ENCODE measurements around the gene TCF12.
"Not testable (repeated sequence)": the region's sequence is repeated elsewhere in the genome, so short reads cannot be mapped to it uniquely, and the experiment has no call there.

Gene TCF12

GRCh38 chr15:56973463-56973862 is 55.0 kb downstream of the TCF12 start:
- in situ Hi-C loops (cut with HindIII; ENCODE audit: low sequenced_read_pairs) = no loop called here

- in situ Hi-C loops (cut with HindIII; ENCODE audit: low sequenced_read_pairs) = no loop called here
Measured at GRCh38 chr15:56977232-56977631, 58.8 kb downstream of the TCF12 start.

GRCh38 chr15:56978898-56979662 is 60.6 kb downstream of the TCF12 start:
- in situ Hi-C loops (cut with HindIII; ENCODE audit: low sequenced_read_pairs) = no loop called here

- in situ Hi-C loops (cut with HindIII; ENCODE audit: low sequenced_read_pairs) = no loop called here
Measured at GRCh38 chr15:56980473-56980872, 62.0 kb downstream of the TCF12 start.

GRCh38 chr15:56981160-56981559 is 62.7 kb downstream of the TCF12 start:
- in situ Hi-C loops (cut with HindIII; ENCODE audit: low sequenced_read_pairs) = no loop called here

GRCh38 chr15:56982987-56983386 is 64.5 kb downstream of the TCF12 start:
- in situ Hi-C loops (cut with HindIII; ENCODE audit: low sequenced_read_pairs) = no loop called here

- in situ Hi-C loops (cut with HindIII; ENCODE audit: low sequenced_read_pairs) = no loop called here
Measured at GRCh38 chr15:56984681-56985481, 66.4 kb downstream of the TCF12 start.

- in situ Hi-C loops (cut with HindIII; ENCODE audit: low sequenced_read_pairs) = no loop called here
Measured at GRCh38 chr15:56985856-56986255, 67.4 kb downstream of the TCF12 start.

- in situ Hi-C loops (cut with HindIII; ENCODE audit: low sequenced_read_pairs) = no loop called here
Measured at GRCh38 chr15:56987286-56987685, 68.8 kb downstream of the TCF12 start.

- in situ Hi-C loops (cut with HindIII; ENCODE audit: low sequenced_read_pairs) = no loop called here
Measured at GRCh38 chr15:56988219-56988618, 69.8 kb downstream of the TCF12 start.

GRCh38 chr15:56989411-56989924 is 71.0 kb downstream of the TCF12 start:
- in situ Hi-C loops (cut with HindIII; ENCODE audit: low sequenced_read_pairs) = no loop called here

GRCh38 chr15:56991017-56991416 is 72.6 kb downstream of the TCF12 start:
- in situ Hi-C loops (cut with HindIII; ENCODE audit: low sequenced_read_pairs) = no loop called here

- in situ Hi-C loops (cut with HindIII; ENCODE audit: low sequenced_read_pairs) = no loop called here
Measured at GRCh38 chr15:56992725-56993124, 74.3 kb downstream of the TCF12 start.

- in situ Hi-C loops (cut with HindIII; ENCODE audit: low sequenced_read_pairs) = no loop called here
Measured at GRCh38 chr15:56994280-56994679, 75.8 kb downstream of the TCF12 start.

- in situ Hi-C loops (cut with HindIII; ENCODE audit: low sequenced_read_pairs) = no loop called here
Measured at GRCh38 chr15:56996093-56996492, 77.6 kb downstream of the TCF12 start.

GRCh38 chr15:56996746-56997470 is 78.5 kb downstream of the TCF12 start:
- in situ Hi-C loops (cut with HindIII; ENCODE audit: low sequenced_read_pairs) = no loop called here

GRCh38 chr15:57003418-57003817 is 85.0 kb downstream of the TCF12 start:
- in situ Hi-C loops (cut with HindIII; ENCODE audit: low sequenced_read_pairs) = no loop called here

- in situ Hi-C loops (cut with HindIII; ENCODE audit: low sequenced_read_pairs) = no loop called here
Measured at GRCh38 chr15:57005244-57005643, 86.8 kb downstream of the TCF12 start.

GRCh38 chr15:57007797-57008196 is 89.4 kb downstream of the TCF12 start:
- in situ Hi-C loops (cut with HindIII; ENCODE audit: low sequenced_read_pairs) = not testable (repeated sequence)

- in situ Hi-C loops (cut with HindIII; ENCODE audit: low sequenced_read_pairs) = no loop called here
Measured at GRCh38 chr15:57010724-57011123, 92.3 kb downstream of the TCF12 start.

- in situ Hi-C loops (cut with HindIII; ENCODE audit: low sequenced_read_pairs) = no loop called here
Measured at GRCh38 chr15:57012556-57012955, 94.1 kb downstream of the TCF12 start.
